SK-N-MC (cell line): Measurements from ENCODE around the gene PHF2.

Experiments
- DNase-seq: peaks from one replicate; pipeline ENCODE4 v3.0.0-alpha.2; 2011; ENCODE audit warnings: low read depth, low spot score
- H3K27ac ChIP-seq: fragments of 200-600 bp; sonication (generic); 2 replicates; pipeline ENCODE4 v1.5.1; 2016; ENCODE audit warnings: mixed run types
- H3K36me3 ChIP-seq: fragments of 200-600 bp; sonication (generic); 2 replicates; pipeline ENCODE4 v1.6.1; 2017; ENCODE audit warnings: antibody characterized with exemption, low read length, mixed read lengths; ENCODE audit not compliant: insufficient read depth
- H3K4me3 ChIP-seq: fragments of 200-600 bp; sonication (generic); 2 replicates; pipeline ENCODE4 v1.5.1; 2016
- H3K9ac ChIP-seq: fragments of 200-600 bp; sonication (generic); 2 replicates; pipeline ENCODE4 v1.8.0; 2017; ENCODE audit warnings: mixed run types, mixed read lengths; ENCODE audit not compliant: insufficient read length
- H3K9me3 ChIP-seq: fragments of 200-600 bp; sonication (generic); 2 replicates; pipeline ENCODE4 v1.6.1; 2017; ENCODE audit warnings: low read depth, mild to moderate bottlenecking, antibody characterized with exemption, low read length, moderate library complexity, mixed read lengths
- EZH2 ChIP-seq: fragments of 200-600 bp; sonication (generic); IDR thresholded peaks from one replicate; pipeline ENCODE4 v1.6.1; 2017; ENCODE audit warnings: antibody characterized with exemption
- FOXP2 ChIP-seq: optimal IDR thresholded peaks from 2 replicates; pipeline ENCODE3; 2011; ENCODE audit warnings: mild to moderate bottlenecking, moderate library complexity; ENCODE audit not compliant: insufficient read depth; ENCODE audit errors: extremely low read length, control extremely low read depth
- POLR2AphosphoS5 ChIP-seq: IDR thresholded peaks from 2 replicates; pipeline ENCODE4 v1.6.1; 2012; ENCODE audit warnings: mild to moderate bottlenecking, low read depth, low read length, borderline replicate concordance

The PHF2 gene

GRCh38 chr9:93593144-93593658 lies 16.8 kb downstream of the PHF2 start:
- no peaks in the 10 kb centered on the region for H3K36me3 ChIP-seq
- no peak overlapping the region for H3K27ac ChIP-seq
- H3K9ac ChIP-seq = no peak overlapping the region
- no peak for DNase-seq
- no peak overlapping the region for H3K4me3 ChIP-seq
- TF ChIP-seq FOXP2 (no peak), POLR2AphosphoS5 (no peak), EZH2 (no peak)
- H3K9me3 ChIP-seq = no peaks in the 10 kb centered on the region

GRCh38 chr9:93594041-93594756 lies 17.8 kb downstream of the PHF2 start:
- no peak for DNase-seq
- no peak overlapping the region for H3K4me3 ChIP-seq
- no peak overlapping the region for H3K27ac ChIP-seq
- no peaks in the 10 kb centered on the region for H3K36me3 ChIP-seq
- H3K9me3 ChIP-seq = no peaks in the 10 kb centered on the region
- TF ChIP-seq POLR2AphosphoS5 = no peak
- no peak for TF ChIP-seq EZH2
- TF ChIP-seq FOXP2 = no peak
- no peak overlapping the region for H3K9ac ChIP-seq

- no peak overlapping the region for H3K4me3 ChIP-seq
- H3K9ac ChIP-seq = no peak overlapping the region
- no peaks in the 10 kb centered on the region for H3K36me3 ChIP-seq
- no peak for DNase-seq
- H3K27ac ChIP-seq = no peak overlapping the region
- TF ChIP-seq FOXP2 = no peak
- TF ChIP-seq EZH2 = no peak
- no peak for TF ChIP-seq POLR2AphosphoS5
- no peaks in the 10 kb centered on the region for H3K9me3 ChIP-seq
Measured at GRCh38 chr9:93595461-93595860, 19.1 kb downstream of the PHF2 start.

- no peaks in the 10 kb centered on the region for H3K9me3 ChIP-seq
- no peaks in the 10 kb centered on the region for H3K36me3 ChIP-seq
- H3K4me3 ChIP-seq = no peak overlapping the region
- DNase-seq = no peak
- TF ChIP-seq FOXP2 = no peak
- no peak overlapping the region for H3K27ac ChIP-seq
- H3K9ac ChIP-seq = no peak overlapping the region
Measured at GRCh38 chr9:93595861-93596365, 19.5 kb downstream of the PHF2 start.

DNA sequence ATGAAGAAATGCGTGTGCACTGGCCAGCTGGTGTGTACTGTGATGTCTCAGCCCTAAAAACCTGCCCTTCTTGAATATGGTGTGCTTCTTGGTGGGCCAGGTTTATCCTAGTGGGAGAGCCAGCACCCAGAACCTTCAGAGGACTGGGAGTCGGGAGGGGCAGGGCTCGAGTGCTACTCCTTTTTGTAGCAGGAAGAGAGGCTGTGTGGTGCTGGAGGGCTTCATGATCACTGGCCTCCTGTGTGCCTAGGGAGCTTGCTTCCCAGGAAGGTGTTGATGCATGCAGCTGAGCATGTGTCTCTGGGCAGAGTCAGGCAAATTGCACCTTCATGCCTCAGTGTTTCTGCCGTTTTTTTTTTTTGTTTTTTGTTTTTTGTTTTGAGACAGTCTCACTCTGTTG lies 20.0 kb downstream of the PHF2 start:
- no peak for DNase-seq
- no peak for TF ChIP-seq EZH2
- no peak for TF ChIP-seq POLR2AphosphoS5
- no peak for TF ChIP-seq FOXP2
- H3K4me3 ChIP-seq = no peak overlapping the region
- no peak overlapping the region for H3K27ac ChIP-seq
- no peak overlapping the region for H3K9ac ChIP-seq
- H3K9me3 ChIP-seq = no peaks in the 10 kb centered on the region
- H3K36me3 ChIP-seq = no peaks in the 10 kb centered on the region

GRCh38 chr9:93597142-93597706 lies 20.8 kb downstream of the PHF2 start:
- Histone ChIP-seq H3K9me3 (no peaks in the 10 kb centered on the region), H3K36me3 (no peaks in the 10 kb centered on the region), H3K27ac (no peak overlapping the region), H3K9ac (no peak overlapping the region), H3K4me3 (no peak overlapping the region)
- no peak for DNase-seq
- TF ChIP-seq POLR2AphosphoS5 = no peak
- no peak for TF ChIP-seq EZH2
- TF ChIP-seq FOXP2 = no peak

DNA sequence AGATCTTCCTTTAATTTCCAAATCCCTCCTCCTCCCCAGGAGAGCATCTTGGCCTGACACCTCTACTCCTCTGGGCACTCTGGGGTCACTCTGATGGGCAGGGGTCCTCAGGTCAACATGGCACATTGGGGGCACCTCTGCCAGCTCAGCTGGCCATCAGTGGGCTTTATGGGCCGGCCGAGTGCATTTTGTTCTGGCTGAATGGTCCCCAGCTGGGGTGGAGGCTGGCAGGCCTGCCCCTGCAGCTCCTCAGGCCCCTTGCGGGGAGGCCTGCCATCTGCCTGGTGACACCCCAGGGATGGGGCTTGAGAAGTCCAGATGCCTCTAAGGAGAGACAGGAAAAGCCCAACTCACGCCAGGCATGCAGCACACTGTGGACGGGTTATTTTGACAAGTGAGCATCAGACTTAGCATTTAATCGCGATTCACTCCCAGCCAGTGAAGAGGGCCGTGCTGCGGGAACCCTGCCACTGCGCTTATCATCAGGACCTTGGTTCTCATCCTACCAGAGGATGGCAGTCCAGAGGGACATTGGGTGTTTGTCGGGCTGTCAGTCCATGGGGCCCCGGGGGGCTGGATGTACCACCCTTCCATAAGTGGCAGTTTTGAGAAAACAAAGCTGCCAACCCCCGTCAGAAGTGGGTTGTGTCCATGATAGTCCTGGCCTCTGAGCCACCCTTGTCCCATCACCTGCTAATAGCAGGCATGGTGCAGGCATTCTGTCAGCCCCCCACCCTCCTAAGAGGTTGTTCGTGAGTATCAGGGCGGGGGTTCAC lies 21.7 kb downstream of the PHF2 start:
- Histone ChIP-seq H3K36me3 (no peaks in the 10 kb centered on the region), H3K27ac (no peak overlapping the region), H3K4me3 (no peak overlapping the region), H3K9me3 (no peaks in the 10 kb centered on the region), H3K9ac (no peak overlapping the region)
- TF ChIP-seq FOXP2 (no peak), EZH2 (no peak), POLR2AphosphoS5 (no peak)
- no peak for DNase-seq

GRCh38 chr9:93598647-93599241 lies 22.4 kb downstream of the PHF2 start:
- H3K9me3 ChIP-seq = no peaks in the 10 kb centered on the region
- H3K4me3 ChIP-seq = no peak overlapping the region
- no peaks in the 10 kb centered on the region for H3K36me3 ChIP-seq
- TF ChIP-seq POLR2AphosphoS5 = no peak
- no peak for TF ChIP-seq FOXP2
- TF ChIP-seq EZH2 = no peak
- no peak for DNase-seq
- no peak overlapping the region for H3K9ac ChIP-seq
- H3K27ac ChIP-seq = no peak overlapping the region
